Suprapubic skin (tissue), 3 donors: ENCODE measurements around the gene DARS1.

Source experiments
- POLR2A ChIP-seq, 2 donors: fragments of 450-650 bp; IDR thresholded peaks; one replicate each; pipeline ENCODE4 v1.6.1; 2017; ENCODE audit warnings: antibody characterized with exemption in 2 of 2, mild to moderate bottlenecking in 2 of 2, moderate library complexity in 2 of 2
- TF ChIP-seq, protein P1 (sequence below), 2 donors: fragments of 200-600 bp in 1 of 2; fragments of 450-650 bp in 1 of 2; sonication (generic) in 1 of 2; IDR thresholded peaks; one replicate each; pipeline ENCODE4 v1.5.1; 2016 to 2019; ENCODE audit warnings: antibody characterized with exemption in 2 of 2, mild to moderate bottlenecking in 1 of 2, moderate library complexity in 1 of 2

GRCh38 chr2:136008205-136008865, 22.9 kb upstream of the DARS1 start:
- no peak for TF ChIP-seq POLR2A (IDR thresholded peaks at IDR 0.05)
- TF ChIP-seq, protein P1, sequence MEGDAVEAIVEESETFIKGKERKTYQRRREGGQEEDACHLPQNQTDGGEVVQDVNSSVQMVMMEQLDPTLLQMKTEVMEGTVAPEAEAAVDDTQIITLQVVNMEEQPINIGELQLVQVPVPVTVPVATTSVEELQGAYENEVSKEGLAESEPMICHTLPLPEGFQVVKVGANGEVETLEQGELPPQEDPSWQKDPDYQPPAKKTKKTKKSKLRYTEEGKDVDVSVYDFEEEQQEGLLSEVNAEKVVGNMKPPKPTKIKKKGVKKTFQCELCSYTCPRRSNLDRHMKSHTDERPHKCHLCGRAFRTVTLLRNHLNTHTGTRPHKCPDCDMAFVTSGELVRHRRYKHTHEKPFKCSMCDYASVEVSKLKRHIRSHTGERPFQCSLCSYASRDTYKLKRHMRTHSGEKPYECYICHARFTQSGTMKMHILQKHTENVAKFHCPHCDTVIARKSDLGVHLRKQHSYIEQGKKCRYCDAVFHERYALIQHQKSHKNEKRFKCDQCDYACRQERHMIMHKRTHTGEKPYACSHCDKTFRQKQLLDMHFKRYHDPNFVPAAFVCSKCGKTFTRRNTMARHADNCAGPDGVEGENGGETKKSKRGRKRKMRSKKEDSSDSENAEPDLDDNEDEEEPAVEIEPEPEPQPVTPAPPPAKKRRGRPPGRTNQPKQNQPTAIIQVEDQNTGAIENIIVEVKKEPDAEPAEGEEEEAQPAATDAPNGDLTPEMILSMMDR (IDR thresholded peaks at IDR 0.05), result no peak
